ENCODE data around the gene NUP42. TPM values are rescaled to one million over a fixed set of nuclear protein-coding genes. Genes with fewer than 3 reads are reported as not detected.

The NUP42 gene
- total and polyA plus RNA-seq, 9 of the 15 experiments (the other 6 are each of a cell fraction or from before 2014, with no cell fraction given), result 41.8 to 86.4 (median 71.2) TPM

DNA sequence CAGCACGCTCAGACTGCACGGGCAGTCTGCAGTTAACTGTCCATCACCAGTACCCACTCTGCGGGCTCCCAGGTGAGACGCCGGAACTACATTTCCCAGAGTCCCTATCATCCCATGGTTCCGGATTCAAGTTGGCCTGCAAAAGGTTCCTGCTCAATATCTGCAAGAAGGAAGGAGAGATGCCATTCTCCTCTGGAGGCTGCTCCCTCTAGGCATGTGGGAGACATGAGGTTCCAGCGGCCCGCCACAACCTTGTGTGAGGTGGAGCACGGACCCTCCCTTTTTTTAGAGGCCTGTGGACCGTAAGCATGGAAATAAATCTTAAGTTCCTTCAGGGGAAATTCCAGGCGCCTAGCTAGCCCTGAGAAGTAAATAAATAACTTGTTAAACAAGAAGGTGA, 29.7 kb downstream of the NUP42 start (continued):
- TF ChIP-seq GATAD2B (IDR thresholded peaks at IDR 0.05; ENCODE audit: borderline replicate concordance) (no peak), HMGN3 (IDR thresholded peaks at IDR 0.05; ENCODE audit: borderline replicate concordance, extremely low read depth, insufficient read length, low read depth, low read length) (no peak), ZC3H8 (IDR thresholded peaks at IDR 0.05) (no peak), ELF1 (tag; IDR thresholded peaks at IDR 0.05) (peak; percentile 21; the same call in 1 of the 2 replicates), ETV1 (tag; conservative IDR thresholded peaks at IDR 0.05; ENCODE audit: low read depth) (no peak), CREB1 (IDR thresholded peaks at IDR 0.05) (no peak), CREB1 (CRISPR knock-in tag; IDR thresholded peaks at IDR 0.05) (no peak), ZNF253 (CRISPR knock-in tag; conservative IDR thresholded peaks at IDR 0.05) (no peak)
- TF ChIP-seq, protein P1, sequence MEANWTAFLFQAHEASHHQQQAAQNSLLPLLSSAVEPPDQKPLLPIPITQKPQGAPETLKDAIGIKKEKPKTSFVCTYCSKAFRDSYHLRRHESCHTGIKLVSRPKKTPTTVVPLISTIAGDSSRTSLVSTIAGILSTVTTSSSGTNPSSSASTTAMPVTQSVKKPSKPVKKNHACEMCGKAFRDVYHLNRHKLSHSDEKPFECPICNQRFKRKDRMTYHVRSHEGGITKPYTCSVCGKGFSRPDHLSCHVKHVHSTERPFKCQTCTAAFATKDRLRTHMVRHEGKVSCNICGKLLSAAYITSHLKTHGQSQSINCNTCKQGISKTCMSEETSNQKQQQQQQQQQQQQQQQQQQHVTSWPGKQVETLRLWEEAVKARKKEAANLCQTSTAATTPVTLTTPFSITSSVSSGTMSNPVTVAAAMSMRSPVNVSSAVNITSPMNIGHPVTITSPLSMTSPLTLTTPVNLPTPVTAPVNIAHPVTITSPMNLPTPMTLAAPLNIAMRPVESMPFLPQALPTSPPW (CRISPR knock-in tag; IDR thresholded peaks at IDR 0.05), result no peak

DNA sequence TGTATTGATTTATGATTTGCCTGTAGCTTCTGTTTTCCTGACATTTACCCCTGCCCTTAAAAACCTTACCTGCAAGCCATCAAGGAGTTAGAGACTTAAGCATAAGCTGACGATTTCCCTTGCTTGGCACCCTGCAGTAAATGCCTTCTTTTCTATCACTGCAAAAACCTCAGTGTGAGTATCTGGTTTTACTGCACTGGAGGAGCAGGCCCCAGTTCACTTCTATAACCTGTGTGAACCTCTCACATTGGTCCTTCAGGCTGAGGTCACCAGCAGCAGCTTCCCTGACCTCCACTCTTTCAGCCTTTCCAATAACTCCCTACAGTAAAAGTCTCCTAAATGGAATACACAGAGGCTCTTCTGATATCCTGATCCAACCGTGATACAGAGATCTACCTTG, 30.5 kb downstream of the NUP42 start:
- no peak for ATAC-seq
- in situ Hi-C loops (cut with MboI) (no loop called here), intact Hi-C loops (cut with micrococcal nuclease) (no loop called here)
- Histone ChIP-seq H3K79me2 (ENCODE audit: control insufficient read depth, insufficient read depth, low read length) (no peaks in the 10 kb centered on the region), H3K9ac (ENCODE audit: insufficient read depth in 1 of 2, low read depth in 2 of 2, low read length in 2 of 2) (no peak overlapping the region), H3K9me3 (replicated peaks; ENCODE audit: control insufficient read depth, insufficient read depth, low read depth, low read length) (no peaks in the 10 kb centered on the region), H3K4me1 (replicated peaks in 1 of 2; ENCODE audit: control insufficient read depth in 2 of 2, insufficient read depth in 2 of 2, low read length in 2 of 2) (peaks cover 0 to 3% of the 10 kb centered on the region in 2 experiments; a peak in 1 of 5 replicates), H3K4me3 (no peak overlapping the region), H2AFZ (ENCODE audit: low read depth, low read length) (peak overlapping the region; percentile 48), H3K36me3 (ENCODE audit: control insufficient read depth, insufficient read depth, low read length) (no peaks in the 10 kb centered on the region), H3K9me1 (ENCODE audit: control insufficient read depth, insufficient read depth, low read length) (no peaks in the 10 kb centered on the region), H4K20me1 (replicated peaks; ENCODE audit: control insufficient read depth, insufficient read depth, low read length) (no peaks in the 10 kb centered on the region), H3K27me3 (ENCODE audit: control insufficient read depth in 2 of 2, insufficient read depth in 2 of 2, low read length in 2 of 2) (no peaks in the 10 kb centered on the region), H3K27ac (ENCODE audit: extremely low read depth, low read depth, low read length) (no peak overlapping the region), H3K4me2 (ENCODE audit: insufficient read depth, low read length) (no peak overlapping the region)
- DNase-seq (ENCODE audit: extremely low read depth in 1 of 4, low spot score in 3 of 4), result no peak
- POLR2A ChIA-PET, result interaction anchor here (0.7 to 1.9 kb wide), 5 partner anchors 11 to 50 kb away, joined by 3 to 4 read pairs (median 3); no protein-coding TSS in a partner anchor
- WGBS (ENCODE audit: insufficient coverage, low coverage, missing lambda C conversion rate), result 4% methylated on average over 2 of the region's 2 CpGs
- CTCF ChIA-PET (ENCODE audit: low intra/inter-chr PET ratio), result no interaction called here
- no TSS peak for BruUV-seq (replicated peaks)
- FAIRE-seq, result no peak
- no peak for TF ChIP-seq NCOA4 (IDR thresholded peaks at IDR 0.05; ENCODE audit: partially characterized antibody)
- TF ChIP-seq ZNF12 (CRISPR knock-in tag; IDR thresholded peaks at IDR 0.05), result no peak
- TF ChIP-seq, protein P2, sequence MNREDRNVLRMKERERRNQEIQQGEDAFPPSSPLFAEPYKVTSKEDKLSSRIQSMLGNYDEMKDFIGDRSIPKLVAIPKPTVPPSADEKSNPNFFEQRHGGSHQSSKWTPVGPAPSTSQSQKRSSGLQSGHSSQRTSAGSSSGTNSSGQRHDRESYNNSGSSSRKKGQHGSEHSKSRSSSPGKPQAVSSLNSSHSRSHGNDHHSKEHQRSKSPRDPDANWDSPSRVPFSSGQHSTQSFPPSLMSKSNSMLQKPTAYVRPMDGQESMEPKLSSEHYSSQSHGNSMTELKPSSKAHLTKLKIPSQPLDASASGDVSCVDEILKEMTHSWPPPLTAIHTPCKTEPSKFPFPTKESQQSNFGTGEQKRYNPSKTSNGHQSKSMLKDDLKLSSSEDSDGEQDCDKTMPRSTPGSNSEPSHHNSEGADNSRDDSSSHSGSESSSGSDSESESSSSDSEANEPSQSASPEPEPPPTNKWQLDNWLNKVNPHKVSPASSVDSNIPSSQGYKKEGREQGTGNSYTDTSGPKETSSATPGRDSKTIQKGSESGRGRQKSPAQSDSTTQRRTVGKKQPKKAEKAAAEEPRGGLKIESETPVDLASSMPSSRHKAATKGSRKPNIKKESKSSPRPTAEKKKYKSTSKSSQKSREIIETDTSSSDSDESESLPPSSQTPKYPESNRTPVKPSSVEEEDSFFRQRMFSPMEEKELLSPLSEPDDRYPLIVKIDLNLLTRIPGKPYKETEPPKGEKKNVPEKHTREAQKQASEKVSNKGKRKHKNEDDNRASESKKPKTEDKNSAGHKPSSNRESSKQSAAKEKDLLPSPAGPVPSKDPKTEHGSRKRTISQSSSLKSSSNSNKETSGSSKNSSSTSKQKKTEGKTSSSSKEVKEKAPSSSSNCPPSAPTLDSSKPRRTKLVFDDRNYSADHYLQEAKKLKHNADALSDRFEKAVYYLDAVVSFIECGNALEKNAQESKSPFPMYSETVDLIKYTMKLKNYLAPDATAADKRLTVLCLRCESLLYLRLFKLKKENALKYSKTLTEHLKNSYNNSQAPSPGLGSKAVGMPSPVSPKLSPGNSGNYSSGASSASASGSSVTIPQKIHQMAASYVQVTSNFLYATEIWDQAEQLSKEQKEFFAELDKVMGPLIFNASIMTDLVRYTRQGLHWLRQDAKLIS (CRISPR knock-in tag; IDR thresholded peaks at IDR 0.05), result no peak
- TF ChIP-seq, protein P3, sequence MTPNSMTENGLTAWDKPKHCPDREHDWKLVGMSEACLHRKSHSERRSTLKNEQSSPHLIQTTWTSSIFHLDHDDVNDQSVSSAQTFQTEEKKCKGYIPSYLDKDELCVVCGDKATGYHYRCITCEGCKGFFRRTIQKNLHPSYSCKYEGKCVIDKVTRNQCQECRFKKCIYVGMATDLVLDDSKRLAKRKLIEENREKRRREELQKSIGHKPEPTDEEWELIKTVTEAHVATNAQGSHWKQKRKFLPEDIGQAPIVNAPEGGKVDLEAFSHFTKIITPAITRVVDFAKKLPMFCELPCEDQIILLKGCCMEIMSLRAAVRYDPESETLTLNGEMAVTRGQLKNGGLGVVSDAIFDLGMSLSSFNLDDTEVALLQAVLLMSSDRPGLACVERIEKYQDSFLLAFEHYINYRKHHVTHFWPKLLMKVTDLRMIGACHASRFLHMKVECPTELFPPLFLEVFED (CRISPR knock-in tag; conservative IDR thresholded peaks at IDR 0.05), result no peak
- TF ChIP-seq BRD9 (IDR thresholded peaks at IDR 0.05; ENCODE audit: low read depth, partially characterized antibody), result no peak
- no peak for TF ChIP-seq MYNN (IDR thresholded peaks at IDR 0.05)
- TF ChIP-seq MYNN (CRISPR knock-in tag; IDR thresholded peaks at IDR 0.05), result no peak
